ENCODE data around the gene EFHC1.

Gene EFHC1

GRCh38 chr6:52494298-52495072 lies 74.3 kb downstream of the EFHC1 start:
- no peak for DNase-seq
- Histone ChIP-seq H3K27me3 (no peaks in the 10 kb centered on the region), H3K36me3 (no peaks in the 10 kb centered on the region)

GRCh38 chr6:52495922-52496321 lies 75.8 kb downstream of the EFHC1 start:
- no peak for DNase-seq
- Histone ChIP-seq H3K4me1 (no peaks in the 10 kb centered on the region), H3K36me3 (no peaks in the 10 kb centered on the region), H3K4me3 (ENCODE audit: low read depth, low read length) (no peak overlapping the region), H3K9me3 (no peaks in the 10 kb centered on the region; the same call in 1 of the 2 replicates), H3K27me3 (no peaks in the 10 kb centered on the region)
- no peak for TF ChIP-seq CTCF (IDR thresholded peaks at IDR 0.05; ENCODE audit: low read depth, low read length)

More at GRCh38 chr6:52494298-52495072, 74.3 kb downstream of the EFHC1 start:
- H3K4me3 ChIP-seq (ENCODE audit: low read depth, low read length): no peak overlapping the region
- H3K4me1 ChIP-seq: no peaks in the 10 kb centered on the region
- TF ChIP-seq CTCF (IDR thresholded peaks at IDR 0.05; ENCODE audit: low read depth, low read length): no peak
- H3K9me3 ChIP-seq: no peaks in the 10 kb centered on the region; the same call in 1 of the 2 replicates

GRCh38 chr6:52496631-52497030 lies 76.5 kb downstream of the EFHC1 start:
- Histone ChIP-seq H3K4me1 (no peaks in the 10 kb centered on the region), H3K27me3 (no peaks in the 10 kb centered on the region), H3K36me3 (no peaks in the 10 kb centered on the region), H3K9me3 (no peaks in the 10 kb centered on the region; the same call in 1 of the 2 replicates), H3K4me3 (ENCODE audit: low read depth, low read length) (no peak overlapping the region)
- TF ChIP-seq CTCF (IDR thresholded peaks at IDR 0.05; ENCODE audit: low read depth, low read length): no peak
- no peak for DNase-seq

- H3K9me3 ChIP-seq: no peaks in the 10 kb centered on the region; the same call in 1 of the 2 replicates
- H3K4me1 ChIP-seq: no peaks in the 10 kb centered on the region
- TF ChIP-seq CTCF (IDR thresholded peaks at IDR 0.05; ENCODE audit: low read depth, low read length): no peak
- DNase-seq: no peak
- H3K27me3 ChIP-seq: no peaks in the 10 kb centered on the region
- H3K36me3 ChIP-seq: no peaks in the 10 kb centered on the region
- no peak overlapping the region for H3K4me3 ChIP-seq (ENCODE audit: low read depth, low read length)
Measured at GRCh38 chr6:52497652-52498408, 77.7 kb downstream of the EFHC1 start.

GRCh38 chr6:52498538-52499017 lies 78.4 kb downstream of the EFHC1 start:
- no peak for TF ChIP-seq CTCF (IDR thresholded peaks at IDR 0.05; ENCODE audit: low read depth, low read length)
- Histone ChIP-seq H3K27me3 (no peaks in the 10 kb centered on the region), H3K9me3 (no peaks in the 10 kb centered on the region; the same call in 1 of the 2 replicates), H3K4me1 (peaks cover 4% of the 10 kb centered on the region), H3K36me3 (no peaks in the 10 kb centered on the region), H3K4me3 (ENCODE audit: low read depth, low read length) (no peak overlapping the region)
- no peak for DNase-seq

Measured in BE2C (cell line).